Upper lobe of left lung (tissue), 6 donors: ENCODE data around the gene ROCK2. TPM values are rescaled to one million over a fixed set of nuclear protein-coding genes. Genes with fewer than 3 reads are reported as not detected.

ENCODE experiments used
- ATAC-seq, 2 donors: fragments of 200-7000 bp; cut with Tn5 transposase; one replicate each; pipeline ENCODE4 v1.9.1; 2022; ENCODE audit warnings: mild to moderate bottlenecking in 2 of 2, moderate library complexity in 2 of 2; ENCODE audit not compliant: low FRiP score in 2 of 2
- DNase-seq, 2 donors: peaks; one replicate each; pipeline ENCODE4 v3.0.0-alpha.2; 2019 to 2020
- H3K27ac ChIP-seq, 4 donors: fragments of 200-600 bp; sonication (generic); one replicate each; pipeline ENCODE4 v1.5.1; 2016 to 2019
- H3K27me3 ChIP-seq, 4 donors: fragments of 200-600 bp; sonication (generic); one replicate each; pipeline ENCODE4 v1.5.1; 2017 to 2019
- H3K36me3 ChIP-seq, 4 donors: fragments of 200-600 bp; sonication (generic); one replicate each; pipeline ENCODE4 v1.5.1; 2016 to 2019
- H3K4me1 ChIP-seq, 4 donors: fragments of 200-600 bp; sonication (generic); one replicate each; pipeline ENCODE4 v1.5.1; 2018 to 2019
- H3K4me3 ChIP-seq, 4 donors: fragments of 200-600 bp; sonication (generic); one replicate each; pipeline ENCODE4 v1.5.1; 2017 to 2019; ENCODE audit warnings: mild to moderate bottlenecking in 2 of 4, moderate library complexity in 1 of 4
- H3K9me3 ChIP-seq, 4 donors: fragments of 200-600 bp; sonication (generic); one replicate each; pipeline ENCODE4 v1.5.1; 2018 to 2019
- EP300 ChIP-seq, 4 donors: sonication (generic); formaldehyde crosslinking; IDR thresholded peaks; one replicate each; pipeline ENCODE4 v1.5.1; 2017; ENCODE audit warnings: antibody characterized with exemption in 4 of 4, control low read depth in 2 of 4
- POLR2A ChIP-seq, 4 donors: fragments of 450-650 bp; IDR thresholded peaks; one replicate each; pipeline ENCODE4 v1.5.1; 2016 to 2017; ENCODE audit warnings: antibody characterized with exemption in 4 of 4, mild to moderate bottlenecking in 2 of 4
- POLR2AphosphoS5 ChIP-seq, 2 donors: sonication (generic); formaldehyde crosslinking; IDR thresholded peaks; one replicate each; pipeline ENCODE4 v1.5.1; 2017; ENCODE audit warnings: antibody characterized with exemption in 2 of 2
- WGBS, 2 donors: methylation state at CpG; one replicate each; pipeline ENCODE4 v1.1.5; 2017 to 2018; 5-methylcytosine and 5-hydroxymethylcytosine counted together
- total RNA-seq, 6 donors: library from RNA; depleted of rRNA in 4 of 6; stranded (reverse); fragments of >200 nt in 4 of 6; gene quantifications; one replicate each; pipeline versions ENCODE4 v1.1.0 to v1.2.1, GENCODE V29; 2016 to 2021
- TF ChIP-seq, protein P1 (sequence below), 6 experiments: fragments of 450-650 bp in 4 of 6; fragments of 200-600 bp in 2 of 6; sonication (generic) in 2 of 6; IDR thresholded peaks; one replicate each; pipeline ENCODE4 v1.5.1; 2016 to 2019; ENCODE audit warnings: antibody characterized with exemption in 6 of 6
- donor health status: DM: no; HTN: no; CAD: no; lungs with moderate emphysema.
- donor health status: DM: no; HTN: yes; CAD: no; lungs with severe emphysema.

ROCK2 gene
- total RNA-seq, 6 donors from 2014 or later = 37.6 to 99.7 (median 56.2) TPM

DNA sequence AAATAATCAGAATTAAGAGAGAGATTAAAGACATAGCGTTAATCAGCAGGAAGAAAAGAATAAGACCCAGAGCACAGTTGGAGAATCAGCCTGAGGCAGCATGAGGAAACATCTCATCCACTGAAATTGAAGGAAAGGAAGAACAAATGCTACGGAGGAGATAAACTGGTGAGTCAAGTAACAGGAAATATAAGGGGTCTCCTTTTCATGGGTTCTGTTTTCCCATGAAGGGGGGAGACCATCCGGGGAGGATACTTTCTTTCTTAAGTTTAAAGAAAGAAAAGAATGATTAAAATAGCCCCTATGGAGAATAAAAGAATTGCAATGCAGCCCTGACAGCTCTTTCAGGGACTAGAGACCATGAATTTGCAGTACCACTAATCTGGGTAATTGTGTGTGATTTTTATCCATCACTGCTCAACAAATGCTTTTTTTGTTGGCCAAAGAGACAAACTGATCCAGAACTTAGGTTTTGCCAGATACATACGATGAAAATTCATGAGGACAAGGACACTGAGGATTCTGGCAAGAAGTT is 17.7 kb downstream of the ROCK2 start:
- Histone ChIP-seq H3K27ac (no peak overlapping the region), H3K4me3 (no peak overlapping the region), H3K4me1 (peaks cover 17 to 38% (median 24%) of the 10 kb centered on the region in 4 donors), H3K27me3 (no peaks in the 10 kb centered on the region), H3K36me3 (no peaks in the 10 kb centered on the region), H3K9me3 (no peaks in the 10 kb centered on the region)
- WGBS, 2 donors = 51 to 54% methylated on average over 4 of the region's 4 CpGs
- no peak for DNase-seq
- ATAC-seq = no peak
- TF ChIP-seq POLR2AphosphoS5 (IDR thresholded peaks at IDR 0.05) (no peak), EP300 (IDR thresholded peaks at IDR 0.05) (no peak), POLR2A (IDR thresholded peaks at IDR 0.05) (no peak)
- TF ChIP-seq, protein P1, sequence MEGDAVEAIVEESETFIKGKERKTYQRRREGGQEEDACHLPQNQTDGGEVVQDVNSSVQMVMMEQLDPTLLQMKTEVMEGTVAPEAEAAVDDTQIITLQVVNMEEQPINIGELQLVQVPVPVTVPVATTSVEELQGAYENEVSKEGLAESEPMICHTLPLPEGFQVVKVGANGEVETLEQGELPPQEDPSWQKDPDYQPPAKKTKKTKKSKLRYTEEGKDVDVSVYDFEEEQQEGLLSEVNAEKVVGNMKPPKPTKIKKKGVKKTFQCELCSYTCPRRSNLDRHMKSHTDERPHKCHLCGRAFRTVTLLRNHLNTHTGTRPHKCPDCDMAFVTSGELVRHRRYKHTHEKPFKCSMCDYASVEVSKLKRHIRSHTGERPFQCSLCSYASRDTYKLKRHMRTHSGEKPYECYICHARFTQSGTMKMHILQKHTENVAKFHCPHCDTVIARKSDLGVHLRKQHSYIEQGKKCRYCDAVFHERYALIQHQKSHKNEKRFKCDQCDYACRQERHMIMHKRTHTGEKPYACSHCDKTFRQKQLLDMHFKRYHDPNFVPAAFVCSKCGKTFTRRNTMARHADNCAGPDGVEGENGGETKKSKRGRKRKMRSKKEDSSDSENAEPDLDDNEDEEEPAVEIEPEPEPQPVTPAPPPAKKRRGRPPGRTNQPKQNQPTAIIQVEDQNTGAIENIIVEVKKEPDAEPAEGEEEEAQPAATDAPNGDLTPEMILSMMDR (IDR thresholded peaks at IDR 0.05) = no peak

DNA sequence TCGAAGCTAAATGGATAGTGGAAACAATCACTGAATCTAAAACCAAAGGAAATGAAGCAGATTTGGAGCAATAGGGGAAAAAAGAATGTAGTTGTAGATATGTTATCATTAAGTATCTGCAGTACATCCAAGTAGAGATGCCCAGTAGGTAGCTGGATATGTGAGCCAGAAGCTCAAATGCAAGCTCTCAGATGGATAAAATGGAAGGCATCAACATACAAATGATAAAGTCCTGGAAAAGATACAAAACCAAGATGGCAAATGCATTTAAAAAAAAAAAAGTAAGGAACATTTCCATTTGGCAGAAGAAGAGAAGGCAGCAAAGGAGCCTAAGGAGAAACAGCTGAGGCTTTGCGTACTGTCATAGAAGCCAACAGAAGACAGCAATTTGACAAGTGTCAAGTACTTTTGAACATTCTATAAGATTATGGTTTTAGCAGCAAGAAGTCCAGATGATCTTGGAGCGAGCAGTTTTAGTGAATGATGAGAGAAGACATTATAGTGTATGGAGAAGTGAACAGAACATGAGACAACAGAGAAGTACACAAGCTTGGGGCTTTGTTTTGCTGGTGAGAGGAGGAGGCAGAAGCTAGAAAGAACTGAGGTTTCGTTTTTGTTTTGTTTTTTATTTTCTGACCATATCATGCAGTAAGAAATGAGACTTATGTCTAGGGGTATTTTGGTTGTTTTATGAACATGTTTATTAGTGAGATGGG is 18.3 kb downstream of the ROCK2 start:
- Histone ChIP-seq H3K36me3 (no peaks in the 10 kb centered on the region), H3K4me1 (peaks cover 17 to 39% (median 24%) of the 10 kb centered on the region in 4 donors), H3K9me3 (no peaks in the 10 kb centered on the region), H3K4me3 (no peak overlapping the region), H3K27me3 (no peaks in the 10 kb centered on the region), H3K27ac (no peak overlapping the region)
- no peak for ATAC-seq
- TF ChIP-seq, protein P1 (IDR thresholded peaks at IDR 0.05) = no peak
- no peak for TF ChIP-seq POLR2AphosphoS5 (IDR thresholded peaks at IDR 0.05)
- TF ChIP-seq POLR2A (IDR thresholded peaks at IDR 0.05) = no peak
- no peak for TF ChIP-seq EP300 (IDR thresholded peaks at IDR 0.05)
- WGBS, 2 donors = 56 to 64% methylated on average over 4 of the region's 4 CpGs
- DNase-seq = no peak

DNA sequence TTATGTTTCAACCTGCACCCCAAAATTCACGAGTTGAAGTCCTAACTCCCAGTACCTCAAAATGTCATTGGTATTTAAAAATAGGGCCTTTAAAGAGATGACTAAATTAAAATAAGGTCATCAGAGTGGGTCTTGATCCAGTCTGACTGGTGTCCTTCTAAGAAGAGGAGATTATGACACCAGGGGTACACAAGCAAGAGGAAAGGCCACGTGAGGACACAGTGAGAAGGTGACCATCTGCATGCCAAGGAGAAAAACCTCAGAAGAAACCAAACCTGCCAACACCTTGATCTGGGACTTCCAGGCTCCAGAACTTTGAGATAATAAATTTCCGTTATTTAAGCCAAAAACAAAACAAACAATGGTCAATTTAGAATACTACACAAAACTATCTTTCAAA is 22.6 kb downstream of the ROCK2 start:
- Histone ChIP-seq H3K9me3 (no peaks in the 10 kb centered on the region), H3K4me1 (peaks cover 9 to 35% (median 19%) of the 10 kb centered on the region in 4 donors), H3K27me3 (no peaks in the 10 kb centered on the region), H3K36me3 (no peaks in the 10 kb centered on the region), H3K27ac (no peak overlapping the region), H3K4me3 (no peak overlapping the region)
- ATAC-seq (no peak), DNase-seq (no peak)
- 89 to 92% methylated on average over 3 of the region's 3 CpGs for WGBS, 2 donors
- no peak for TF ChIP-seq POLR2A (IDR thresholded peaks at IDR 0.05)
- TF ChIP-seq, protein P1 (IDR thresholded peaks at IDR 0.05) = no peak
- TF ChIP-seq POLR2AphosphoS5 (IDR thresholded peaks at IDR 0.05) = no peak
- TF ChIP-seq EP300 (IDR thresholded peaks at IDR 0.05) = no peak

DNA sequence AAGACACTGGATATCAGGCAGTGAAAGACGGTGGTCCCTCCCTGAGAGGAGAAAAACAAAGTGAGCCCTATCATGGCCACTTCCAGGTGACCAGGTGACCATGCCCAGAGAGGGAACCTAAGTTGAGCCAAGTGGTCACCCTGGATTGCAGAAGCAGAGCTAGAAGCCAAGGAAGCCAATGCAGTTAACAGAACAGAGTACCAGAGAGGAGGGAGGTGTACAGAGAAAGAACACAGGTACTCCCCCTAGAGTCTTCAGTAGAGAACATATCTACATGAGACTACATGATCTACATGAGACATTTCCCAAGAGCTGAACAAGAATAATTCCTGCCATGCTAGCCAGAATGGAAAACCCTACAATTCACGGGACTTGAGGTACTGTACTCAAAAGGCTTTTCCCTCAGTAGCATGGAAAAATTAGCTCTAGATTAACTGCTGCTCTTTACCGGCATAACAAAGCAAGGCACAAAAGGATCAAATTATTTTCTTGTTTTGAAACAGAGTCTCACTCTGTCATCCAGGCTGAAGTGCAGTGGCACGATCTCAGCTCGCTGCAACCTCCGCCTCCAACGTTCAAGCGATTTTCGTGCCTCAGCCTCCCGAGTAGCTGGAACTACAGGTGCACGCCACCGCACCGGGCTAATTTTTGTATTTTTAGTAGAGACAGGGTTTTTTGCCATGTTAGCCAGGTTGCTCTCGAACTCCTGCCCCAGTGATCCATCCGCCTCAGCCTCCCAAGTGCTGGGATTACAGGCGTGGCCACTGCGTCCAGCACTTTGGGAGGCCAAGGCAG is 23.5 kb downstream of the ROCK2 start:
- Histone ChIP-seq H3K27me3 (no peaks in the 10 kb centered on the region), H3K36me3 (no peaks in the 10 kb centered on the region), H3K4me1 (peaks cover 6 to 27% (median 14%) of the 10 kb centered on the region in 4 donors), H3K4me3 (no peak overlapping the region), H3K27ac (no peak overlapping the region), H3K9me3 (no peaks in the 10 kb centered on the region)
- 94 to 97% methylated on average over 16 to 17 of the region's 17 CpGs for WGBS, 2 donors
- no peak for TF ChIP-seq POLR2A (IDR thresholded peaks at IDR 0.05)
- no peak for TF ChIP-seq POLR2AphosphoS5 (IDR thresholded peaks at IDR 0.05)
- TF ChIP-seq, protein P1 (IDR thresholded peaks at IDR 0.05) = no peak
- DNase-seq (no peak), ATAC-seq (no peak)
